GM19397 (cell line): ENCODE measurements around the gene SPATA24.
"Not testable (repeated sequence)": the region's sequence is repeated elsewhere in the genome, so short reads cannot be mapped to it uniquely, and the experiment has no call there.

ENCODE experiments used
- ATAC-seq: cut with Tn5 transposase; IDR thresholded peaks from one replicate; pipeline ENCODE4 v1.9.1; 2021; ENCODE audit warnings: mild to moderate bottlenecking, moderate library complexity; ENCODE audit not compliant: unreplicated experiment

SPATA24 gene

DNA sequence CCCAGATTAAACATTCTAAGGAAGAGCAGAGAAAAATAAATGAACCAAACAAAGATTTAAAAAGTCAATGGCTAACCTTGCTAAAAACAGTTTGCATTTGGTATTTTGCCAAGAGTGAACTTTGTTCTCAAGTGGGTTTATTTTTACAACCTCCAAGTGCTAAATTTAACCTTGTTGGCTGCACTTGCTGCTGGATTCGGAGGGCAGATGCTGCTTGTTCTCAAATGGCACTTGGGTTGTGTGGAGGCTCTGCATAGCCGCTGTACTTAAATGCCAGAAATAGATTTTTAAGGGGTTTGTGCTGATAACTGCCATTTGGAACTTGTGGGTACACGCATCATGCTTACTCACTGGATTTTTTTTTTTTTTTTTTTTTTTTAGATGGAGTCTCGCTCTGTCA is 13.3 kb upstream of the SPATA24 start:
- ATAC-seq, result no peak

DNA sequence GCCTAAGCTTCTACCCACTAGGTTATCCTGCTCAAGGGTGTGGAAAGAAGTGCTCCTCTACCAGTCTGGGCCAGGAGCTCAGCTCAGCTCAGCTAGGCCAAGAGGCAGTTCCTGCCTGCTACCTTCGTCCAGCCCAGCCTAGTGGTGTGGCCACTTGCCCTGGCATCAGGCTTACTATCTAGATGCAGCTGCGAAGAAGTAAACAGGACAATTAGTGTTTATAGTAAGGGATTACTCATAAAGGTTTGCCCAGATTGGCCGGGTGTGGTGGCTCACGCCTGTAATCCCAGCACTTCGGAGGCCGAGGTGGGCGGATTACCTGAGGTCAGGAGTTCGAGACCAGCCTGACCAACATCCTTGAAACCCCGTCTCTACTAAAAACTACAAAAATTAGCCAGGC is 12.8 kb upstream of the SPATA24 start:
- no peak for ATAC-seq

DNA sequence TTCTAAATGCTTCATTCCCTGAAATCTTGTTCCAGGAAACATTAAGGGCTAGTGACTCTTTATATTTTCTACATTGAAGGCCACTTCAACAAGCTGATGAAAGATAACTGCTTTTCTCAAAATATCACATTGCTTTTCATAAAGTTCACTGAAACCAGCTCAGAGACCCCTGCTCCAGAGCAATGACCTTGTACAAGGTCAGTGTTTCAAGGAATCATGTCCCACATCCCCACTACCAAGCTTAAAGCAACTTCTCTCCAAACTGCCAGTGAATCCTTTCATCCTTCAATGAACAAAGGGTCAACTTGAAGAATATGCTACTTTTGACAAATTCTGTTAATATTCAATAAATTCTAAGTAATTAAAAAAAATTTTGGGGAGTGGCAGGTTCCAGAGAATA is 12.0 kb upstream of the SPATA24 start:
- no peak for ATAC-seq

DNA sequence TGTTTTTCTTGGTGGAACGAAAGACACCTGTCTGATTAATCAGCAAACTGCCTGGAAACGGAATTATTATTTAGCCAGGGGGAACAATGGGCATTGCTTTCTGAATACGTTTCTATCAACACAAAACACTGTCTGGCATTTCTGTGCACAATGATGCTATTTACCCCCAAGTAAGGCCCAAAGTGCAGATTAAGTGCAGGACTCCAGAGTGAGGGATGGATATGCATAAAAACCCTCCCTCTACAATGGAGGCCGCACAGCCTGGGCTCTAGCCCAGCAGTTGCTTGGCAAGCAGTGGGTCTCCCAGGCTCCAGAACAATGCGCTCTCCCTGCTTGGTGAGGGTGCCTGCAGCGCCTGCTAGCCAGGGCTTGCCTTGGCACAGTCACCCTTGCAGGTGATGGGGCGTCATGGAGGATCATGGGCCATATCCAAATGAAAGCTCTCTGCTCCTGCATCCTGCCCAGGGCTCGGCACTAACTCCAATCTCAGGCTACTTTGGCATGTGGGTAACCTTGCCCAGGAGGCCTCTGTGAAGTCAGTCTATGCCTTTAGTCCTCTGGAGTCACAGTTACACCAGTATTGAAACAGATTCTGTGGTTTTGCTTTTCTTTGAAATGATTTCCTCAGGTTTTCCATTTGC is 11.5 kb upstream of the SPATA24 start:
- no peak for ATAC-seq

DNA sequence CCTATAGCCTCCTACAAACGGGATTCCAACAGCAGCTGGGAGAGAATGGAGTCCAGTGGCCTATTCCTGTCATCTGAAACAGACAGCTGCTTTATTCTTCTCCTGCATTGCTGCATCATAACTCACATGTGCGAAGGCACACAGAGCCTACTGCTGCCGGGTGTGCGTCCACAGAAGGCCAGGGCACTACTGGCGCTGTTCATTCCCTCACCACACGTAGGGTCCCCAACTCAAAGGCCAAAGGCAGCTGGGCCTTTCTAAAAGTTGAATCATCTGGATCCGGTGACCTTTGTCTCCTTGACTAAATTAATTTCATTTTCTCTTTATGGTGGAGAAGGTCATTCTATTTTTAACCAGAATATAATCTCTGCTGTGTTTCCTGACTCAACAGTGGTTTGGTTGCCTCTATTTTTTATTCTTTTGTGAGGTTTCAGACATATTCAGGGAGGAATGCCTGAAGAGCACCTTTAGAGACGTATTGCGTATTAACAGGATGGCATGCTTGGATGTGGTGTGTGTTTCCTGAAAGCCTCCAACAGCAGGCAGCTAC is 10.8 kb upstream of the SPATA24 start:
- no peak for ATAC-seq

DNA sequence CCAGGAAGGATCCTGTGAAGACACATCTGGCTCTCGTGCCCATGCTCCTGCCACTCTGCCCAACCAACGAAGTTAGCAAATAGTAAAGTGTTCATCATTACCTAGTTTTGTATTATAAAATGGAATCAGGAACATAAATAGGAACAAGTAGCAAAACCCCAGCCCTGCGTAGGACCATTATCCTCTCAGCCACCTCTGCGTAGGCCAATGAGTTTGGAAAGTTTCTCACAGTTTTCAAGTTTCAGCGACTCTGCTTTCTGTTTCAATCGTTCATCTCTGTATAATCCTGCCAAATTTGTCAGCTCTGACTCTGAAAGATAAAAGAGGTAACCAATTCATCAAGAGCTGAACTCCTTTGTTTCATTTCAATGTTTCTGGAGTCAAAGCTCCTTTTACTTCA is 10.1 kb upstream of the SPATA24 start:
- ATAC-seq, result no peak

DNA sequence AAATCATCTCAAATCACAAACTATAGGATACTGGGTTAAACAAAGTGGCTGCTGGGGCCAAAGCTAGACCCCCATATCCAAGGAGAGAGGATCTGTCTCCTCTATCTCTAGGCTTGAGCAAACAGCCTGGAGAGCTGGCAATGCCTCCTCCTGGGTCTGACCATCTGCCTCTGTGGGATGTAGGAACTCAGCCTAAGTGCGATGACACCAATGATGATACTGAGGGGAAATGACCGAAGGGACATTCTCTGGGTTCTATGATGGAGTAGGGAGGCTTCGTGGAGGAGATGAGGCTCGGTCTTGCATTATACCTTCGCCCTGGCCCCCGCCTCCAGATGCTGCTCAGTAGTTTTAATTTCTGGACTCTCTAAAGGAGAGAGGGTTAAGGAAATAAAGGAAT is 9.3 kb upstream of the SPATA24 start:
- no peak for ATAC-seq

DNA sequence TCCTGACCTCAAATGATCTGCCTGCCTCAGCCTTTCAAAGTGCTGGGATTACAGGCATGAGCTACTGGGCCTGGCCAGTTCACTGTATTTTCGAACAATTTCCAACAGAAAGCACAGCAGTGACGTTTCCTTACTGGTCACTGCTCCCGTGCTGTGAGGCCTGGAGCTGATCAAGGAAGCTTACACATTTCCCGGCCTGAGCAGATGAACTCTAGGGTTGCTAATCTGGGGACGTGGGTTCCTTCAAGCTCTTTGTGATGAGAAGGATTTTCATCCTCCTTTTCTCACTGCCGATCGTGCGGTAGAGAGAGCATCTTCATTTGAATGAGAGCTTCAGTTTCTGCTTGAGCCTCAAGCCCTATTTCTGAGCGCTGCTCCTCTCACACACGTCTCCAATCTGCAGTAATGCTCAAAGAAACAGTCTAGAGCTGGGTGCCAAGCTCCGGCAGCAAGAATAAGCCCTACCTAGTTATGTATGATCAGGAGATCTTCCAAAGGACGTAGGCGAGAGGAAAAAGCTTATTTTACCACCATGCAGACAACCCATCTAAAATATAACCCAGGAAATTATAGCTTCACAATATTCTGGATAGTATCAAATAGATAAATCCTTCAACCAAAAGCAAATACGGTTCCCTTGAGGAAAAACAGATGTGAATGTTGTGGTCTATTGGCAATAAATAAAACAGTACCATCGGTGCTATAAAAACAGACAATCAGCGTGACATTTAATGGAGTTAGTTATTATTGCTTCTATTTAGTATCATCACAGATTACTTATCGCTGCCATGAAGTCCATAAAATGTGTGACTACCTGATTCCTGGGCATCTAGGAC is 7.3 kb upstream of the SPATA24 start:
- no peak for ATAC-seq

DNA sequence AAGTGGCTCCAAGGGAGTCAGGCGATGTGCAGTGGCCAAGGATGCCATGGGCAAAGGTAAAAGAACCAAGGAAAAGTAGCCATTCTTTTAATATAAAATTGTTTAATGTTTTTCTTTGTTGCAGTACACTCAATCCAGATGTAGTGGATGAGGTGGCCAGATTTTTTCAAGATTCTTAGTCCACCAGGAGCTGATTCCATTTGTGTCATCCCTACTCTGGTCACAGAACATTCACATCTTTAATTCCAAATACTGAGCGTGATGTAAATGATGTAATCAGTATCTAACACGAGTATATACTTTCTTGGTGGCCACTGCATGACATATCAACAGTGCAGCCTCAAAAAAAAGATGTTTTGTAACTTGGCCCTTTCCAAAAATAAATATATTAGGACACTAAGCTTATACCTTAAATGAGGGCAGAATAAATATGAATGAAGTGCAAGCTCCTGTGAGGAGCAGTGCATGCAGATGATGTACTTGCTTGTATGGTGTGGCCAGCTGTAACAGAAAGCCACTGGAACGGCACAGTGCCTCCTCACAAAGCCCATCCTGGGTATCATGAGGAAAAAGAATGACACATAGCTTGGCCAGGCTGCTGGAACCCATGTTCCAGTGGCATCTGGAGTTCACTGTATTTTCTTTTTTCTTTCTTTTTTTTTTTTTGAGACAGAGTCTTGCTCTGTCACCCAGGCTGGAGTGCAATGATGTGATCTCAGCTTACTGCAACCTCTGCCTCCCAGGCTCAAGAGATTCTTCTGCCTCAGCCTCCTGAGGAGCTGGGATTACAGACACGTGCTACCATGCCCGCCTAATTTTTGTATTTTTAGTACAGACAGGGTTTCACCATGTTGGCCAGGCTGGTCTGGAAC is 6.5 kb upstream of the SPATA24 start:
- no peak for ATAC-seq

DNA sequence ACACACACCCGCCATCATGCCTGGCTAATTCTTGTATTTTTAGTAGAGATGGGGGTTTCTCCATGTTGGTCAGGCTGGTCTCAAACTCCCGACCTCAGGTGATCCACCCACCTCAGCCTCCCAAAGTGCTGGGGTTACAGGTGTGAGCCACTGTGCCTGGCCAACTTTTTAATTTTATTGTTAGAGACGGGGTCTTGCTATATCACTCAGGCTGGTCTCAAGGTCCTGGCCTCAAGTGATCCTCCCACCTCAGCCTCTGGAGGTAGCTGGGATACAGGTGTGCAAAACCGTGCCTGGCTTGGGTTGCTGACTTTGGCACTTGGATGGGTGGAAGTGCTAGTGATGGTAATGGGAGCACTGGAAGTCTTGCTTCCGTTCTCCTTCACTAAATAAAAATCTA is 5.2 kb upstream of the SPATA24 start:
- ATAC-seq, result not testable (repeated sequence)

DNA sequence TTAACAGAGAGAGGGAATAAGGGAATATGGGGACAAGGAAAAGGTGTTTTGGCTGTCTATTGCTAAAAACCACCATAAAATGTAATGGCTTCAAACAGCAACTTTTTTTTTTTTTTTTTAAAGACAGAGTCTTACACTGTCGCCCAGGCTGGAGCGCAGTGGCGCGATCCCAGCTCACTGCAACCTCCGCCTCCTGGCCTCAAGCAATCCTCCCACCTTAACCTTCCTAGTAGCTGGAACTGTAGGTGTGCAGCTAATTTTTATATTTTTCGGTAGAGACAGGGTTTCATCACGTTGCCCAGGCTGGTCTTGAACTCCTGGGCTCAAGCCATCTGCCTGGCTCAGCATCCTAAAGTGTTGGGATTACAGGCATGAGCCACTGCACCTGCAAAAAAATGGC is 4.3 kb upstream of the SPATA24 start:
- no peak for ATAC-seq

DNA sequence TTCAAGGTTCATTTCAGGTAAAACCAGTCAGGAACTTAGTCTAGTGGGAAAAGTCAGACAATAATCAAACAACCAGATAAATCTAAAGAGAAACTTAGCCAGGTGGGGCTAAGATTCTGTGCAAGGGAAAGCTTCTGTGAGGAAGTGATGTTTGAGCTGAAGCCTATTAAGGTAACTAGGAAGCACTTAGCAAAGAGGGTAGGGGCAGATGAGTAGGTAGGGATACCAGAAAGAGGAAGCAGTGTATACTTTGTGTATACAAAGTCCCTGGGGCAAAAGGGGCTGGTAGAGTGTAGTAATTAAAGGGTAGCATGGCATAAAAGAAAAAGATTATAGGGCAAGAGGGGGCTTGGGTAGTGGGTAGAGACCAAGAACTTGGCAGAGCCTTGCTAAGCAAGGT is 3.6 kb upstream of the SPATA24 start:
- ATAC-seq, result no peak

DNA sequence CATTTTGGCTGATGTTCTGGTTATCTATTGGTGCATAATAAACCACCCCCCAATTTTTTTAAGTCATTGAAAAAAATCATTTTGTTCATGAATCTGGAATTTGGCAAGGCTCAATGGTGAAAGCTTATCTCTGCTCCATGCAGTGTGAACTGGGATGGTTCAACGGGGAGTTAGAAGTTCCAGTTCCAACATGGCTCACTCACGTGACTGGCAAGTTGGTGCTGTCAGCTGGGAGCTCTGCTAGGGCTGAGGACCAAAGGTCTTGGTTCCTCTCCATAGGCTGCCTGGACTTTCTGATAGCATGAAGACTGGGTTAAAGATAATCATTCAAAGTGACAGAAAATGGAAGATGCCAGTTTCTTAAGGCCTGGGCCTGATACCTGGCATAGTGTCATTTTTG is 3.1 kb upstream of the SPATA24 start:
- no peak for ATAC-seq

DNA sequence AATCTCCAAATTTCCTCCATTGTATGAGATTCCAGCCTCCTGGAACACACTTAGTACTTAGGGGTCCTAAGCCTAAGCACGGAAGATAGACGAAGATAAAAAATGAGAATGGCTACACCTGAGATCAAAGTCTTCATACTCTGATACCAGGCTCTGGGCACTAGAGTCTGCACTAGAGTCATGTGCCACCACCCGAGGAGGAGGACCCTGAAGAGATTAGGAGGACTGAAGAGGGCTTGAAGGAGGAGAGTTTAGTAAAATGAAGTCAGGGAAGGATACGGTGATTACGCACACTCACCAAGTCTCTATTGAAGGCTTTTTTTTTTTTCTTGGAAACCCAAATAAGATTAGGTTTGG is 573 bp upstream of the SPATA24 start:
- no peak for ATAC-seq

DNA sequence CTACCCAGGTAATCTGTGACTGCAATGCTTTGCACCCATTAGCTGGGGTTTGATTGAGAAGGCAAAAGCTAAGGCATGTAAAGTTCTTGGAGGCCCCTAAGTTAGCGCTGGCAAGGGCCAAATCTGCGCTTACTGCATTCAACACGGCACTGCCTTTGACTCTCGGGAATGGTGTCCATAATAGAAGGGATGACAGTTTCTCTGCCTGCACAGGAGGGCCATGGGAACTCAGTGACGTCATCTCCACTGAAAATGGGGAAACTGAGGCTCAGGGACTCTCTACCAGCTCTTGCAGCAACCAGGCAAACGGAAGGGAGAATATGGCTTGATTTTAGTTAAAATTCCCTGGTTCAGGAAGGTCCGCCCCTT is 487 bp downstream of the SPATA24 start:
- ATAC-seq, result no peak

DNA sequence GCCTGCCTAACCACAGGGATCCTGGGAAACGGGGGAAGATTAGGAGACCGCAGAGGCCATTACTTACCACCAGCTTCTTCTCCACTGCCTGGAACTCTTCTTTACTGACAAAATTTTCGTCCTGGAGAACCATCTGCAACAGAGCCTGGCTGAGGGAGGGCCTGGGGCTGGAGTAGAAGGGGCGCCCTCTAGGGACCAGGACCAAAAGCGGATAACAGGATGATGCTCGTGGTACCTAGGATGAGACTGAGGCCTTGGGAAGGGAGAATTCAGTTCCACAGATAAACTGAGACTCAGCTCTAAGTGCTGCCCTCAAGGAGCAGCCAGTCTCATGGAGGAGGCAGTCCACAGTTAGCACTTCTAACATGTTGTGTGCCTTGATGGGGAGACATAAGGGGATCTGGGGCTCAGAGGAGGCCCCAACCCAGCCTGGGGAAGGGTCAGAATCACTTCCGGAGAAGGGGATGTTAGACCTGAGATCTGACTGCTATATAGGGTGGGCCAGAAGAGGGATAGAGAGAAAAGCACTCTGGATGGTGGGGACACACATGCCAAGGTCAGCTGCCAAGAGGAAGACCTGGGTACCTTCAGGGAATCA is 1.2 kb downstream of the SPATA24 start:
- no peak for ATAC-seq

DNA sequence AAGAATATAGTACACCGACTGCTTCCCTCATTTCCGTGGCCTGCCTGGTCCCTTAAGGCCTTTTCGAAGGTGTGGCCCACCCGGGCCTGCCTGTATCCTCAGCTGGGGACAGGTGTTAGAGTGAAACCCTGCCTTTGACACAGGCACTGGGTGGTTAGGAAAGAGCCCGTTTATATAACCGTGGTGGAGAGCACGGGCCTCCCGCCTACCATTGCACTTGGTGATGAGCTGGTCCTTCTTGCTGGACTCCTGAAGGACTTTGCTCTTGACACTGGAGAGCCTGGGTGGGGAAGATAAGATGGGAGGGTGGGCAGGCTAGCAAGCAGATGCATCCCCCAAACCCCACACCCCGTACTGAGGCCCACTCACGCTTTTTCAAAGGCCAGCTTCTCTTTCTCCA is 2.3 kb downstream of the SPATA24 start:
- ATAC-seq, result no peak

DNA sequence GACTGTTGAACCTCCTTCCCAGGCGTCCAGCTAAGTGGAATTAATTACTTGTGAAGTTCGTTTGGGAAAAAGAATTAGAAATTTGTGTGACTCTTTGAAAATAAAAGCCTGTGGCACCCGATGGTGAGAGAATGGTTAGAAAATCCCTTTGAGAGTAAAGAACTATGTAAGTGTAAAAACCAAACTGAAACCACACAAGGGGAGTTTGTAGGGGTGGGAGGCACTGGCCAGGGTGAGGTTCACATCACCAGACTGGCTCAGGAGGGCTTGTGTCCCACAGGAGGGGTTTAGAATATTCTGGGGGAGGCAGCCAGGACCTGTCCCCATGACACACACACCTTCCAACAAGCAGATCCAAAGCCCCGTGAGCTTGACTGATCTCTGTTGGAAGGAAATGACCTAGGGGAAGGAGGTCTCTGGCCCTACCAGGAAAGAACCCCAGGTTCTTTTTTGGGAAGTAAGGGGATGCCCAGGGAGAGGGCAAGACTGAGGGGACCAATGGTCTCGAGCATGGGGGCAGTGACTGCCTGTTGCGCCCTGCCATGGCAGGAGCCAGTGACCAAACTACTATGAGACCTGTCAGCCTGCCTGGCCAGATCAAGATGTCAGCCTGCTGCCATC is 4.3 kb downstream of the SPATA24 start:
- ATAC-seq, result no peak

DNA sequence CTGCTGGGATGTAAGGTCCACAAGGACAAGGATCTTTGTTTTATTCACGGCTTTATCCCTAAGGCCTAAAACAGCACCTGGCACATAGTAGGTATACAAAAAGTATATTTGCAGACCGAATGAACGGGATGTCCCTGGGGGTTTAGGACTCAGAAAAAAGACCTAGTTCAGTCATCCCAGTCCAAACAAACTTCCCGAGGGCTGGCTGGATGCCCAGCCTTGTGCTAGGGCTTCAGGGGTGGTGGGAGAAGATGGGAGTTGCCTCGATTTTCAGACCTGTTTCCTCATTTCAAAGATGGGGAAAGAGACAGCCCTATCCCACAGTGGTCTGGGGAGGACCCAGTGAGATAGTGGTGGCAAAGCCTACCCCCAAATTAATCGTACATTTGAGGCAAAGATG is 6.0 kb downstream of the SPATA24 start:
- ATAC-seq, result no peak

DNA sequence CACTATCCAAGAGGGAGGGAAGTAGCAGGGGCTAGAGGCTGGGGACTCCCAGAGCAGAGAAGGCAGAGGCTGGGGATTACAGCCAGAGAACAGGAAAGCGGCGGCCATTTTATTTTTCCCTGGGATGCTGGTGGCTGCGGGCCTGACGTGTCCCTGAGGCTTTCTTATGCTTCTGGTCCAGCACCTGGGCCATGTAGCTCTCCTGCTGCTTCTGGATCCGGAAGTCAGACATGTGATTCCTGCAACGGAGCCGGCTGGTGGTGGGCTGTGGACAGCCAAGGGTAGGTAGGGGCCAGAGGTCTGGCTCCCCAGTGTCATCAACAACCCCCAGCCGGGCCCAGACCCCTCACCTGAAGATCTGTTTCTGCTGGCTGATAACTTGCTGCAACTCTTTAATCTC is 7.2 kb downstream of the SPATA24 start:
- no peak for ATAC-seq
